Stimulated activated CD4-positive, alpha-beta T cell treated with anti-CD3 and anti-CD28 coated beads, Interleukin-4, amount 100 ng/mL, for 4 hours (primary cell): ENCODE results near the gene GAK.

Source experiments
- DNase-seq, 2 experiments: peaks; one replicate each; pipeline ENCODE4 v3.0.0-alpha.2; 2020

Gene GAK

GRCh38 chr4:887034-887763 is 44.9 kb downstream of the GAK start:
- DNase-seq = no peak

GRCh38 chr4:886244-886643 is 45.9 kb downstream of the GAK start:
- no peak for DNase-seq

- no peak for DNase-seq
Measured at GRCh38 chr4:885353-885752, 46.8 kb downstream of the GAK start.

GRCh38 chr4:884896-885295 is 47.2 kb downstream of the GAK start:
- no peak for DNase-seq

GRCh38 chr4:884259-884658 is 47.9 kb downstream of the GAK start:
- DNase-seq = no peak

- DNase-seq = no peak
Measured at GRCh38 chr4:883377-884095, 48.6 kb downstream of the GAK start.

- DNase-seq = no peak
Measured at GRCh38 chr4:882646-883045, 49.5 kb downstream of the GAK start.

GRCh38 chr4:881709-882108 is 50.4 kb downstream of the GAK start:
- DNase-seq = no peak

GRCh38 chr4:880684-881405 is 51.3 kb downstream of the GAK start:
- DNase-seq = no peak

GRCh38 chr4:879729-880077 is 52.4 kb downstream of the GAK start:
- peak; percentile 56 to 77 for DNase-seq

- DNase-seq = peak; percentile 27 to 42
Measured at GRCh38 chr4:878796-879728, 53.1 kb downstream of the GAK start.

- no peak for DNase-seq
Measured at GRCh38 chr4:877502-877901, 54.6 kb downstream of the GAK start.

GRCh38 chr4:876780-877179 is 55.3 kb downstream of the GAK start:
- DNase-seq = no peak

GRCh38 chr4:875818-876423 is 56.2 kb downstream of the GAK start:
- DNase-seq = no peak

GRCh38 chr4:874971-875817 is 56.9 kb downstream of the GAK start:
- no peak for DNase-seq

- no peak for DNase-seq
Measured at GRCh38 chr4:874056-874455, 58.1 kb downstream of the GAK start.

- no peak for DNase-seq
Measured at GRCh38 chr4:872241-872981, 59.7 kb downstream of the GAK start.

GRCh38 chr4:871484-871883 is 60.6 kb downstream of the GAK start:
- DNase-seq = no peak

- no peak for DNase-seq
Measured at GRCh38 chr4:870951-871350, 61.2 kb downstream of the GAK start.

GRCh38 chr4:869776-870175 is 62.3 kb downstream of the GAK start:
- DNase-seq = no peak

GRCh38 chr4:868421-868820 is 63.7 kb downstream of the GAK start:
- no peak for DNase-seq
